Measurements from ENCODE around the gene TNFRSF1A. TPM values are rescaled to one million over a fixed set of nuclear protein-coding genes. Genes with fewer than 3 reads are reported as not detected.

Gene TNFRSF1A
- total RNA-seq, 1 experiment from 2014 or later, result 108 TPM

DNA sequence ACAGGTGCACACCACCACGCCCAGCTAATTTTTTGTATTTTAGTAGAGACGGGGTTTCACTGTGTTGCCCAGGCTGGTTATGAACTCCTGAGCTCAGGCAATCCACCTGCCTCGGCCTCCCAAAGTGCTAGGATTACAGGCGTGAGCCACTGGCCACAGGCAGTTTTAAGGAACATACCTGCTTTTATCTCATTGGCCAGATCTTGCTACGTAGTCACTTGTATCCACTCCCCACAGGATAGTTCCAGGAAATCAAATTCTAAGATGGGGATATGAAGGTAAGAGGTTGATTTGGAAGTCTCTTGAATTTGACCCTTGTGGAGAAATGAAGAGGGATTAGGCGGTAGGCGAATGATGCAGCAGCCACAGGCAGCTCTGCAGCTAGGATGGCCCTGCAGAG lies 40.2 kb downstream of the TNFRSF1A start:
- CTCF ChIA-PET, result no interaction called here
- no peak for ATAC-seq
- Histone ChIP-seq H3K9me3 (ENCODE audit: control insufficient read depth, insufficient read depth, low read depth, low read length) (no peaks in the 10 kb centered on the region), H3K36me3 (ENCODE audit: control insufficient read depth, insufficient read depth, low read length) (no peaks in the 10 kb centered on the region), H3K27me3 (ENCODE audit: control insufficient read depth, insufficient read depth, low read length) (no peaks in the 10 kb centered on the region), H3K27ac (ENCODE audit: low read length) (no peak overlapping the region), H3K4me3 (ENCODE audit: low read depth in 2 of 2, low read length in 2 of 2) (no peak overlapping the region), H3K4me1 (ENCODE audit: control insufficient read depth, insufficient read depth, low read length) (no peaks in the 10 kb centered on the region)
- intact Hi-C loops (cut with micrococcal nuclease; ENCODE audit: unreplicated experiment), result no loop called here
- in situ Hi-C loops (cut with HindIII; ENCODE audit: low pct_unique_long_range_greater_than_20kb, low sequenced_read_pairs), result no loop called here
- TF ChIP-seq SIN3A (IDR thresholded peaks at IDR 0.05; ENCODE audit: borderline replicate concordance, insufficient read depth, low read depth, low read length) (no peak), TCF7L2 (IDR thresholded peaks at IDR 0.05; ENCODE audit: low read depth, low read length) (no peak), POLR2AphosphoS5 (IDR thresholded peaks at IDR 0.05; ENCODE audit: low read depth, low read length) (no peak), REST (IDR thresholded peaks at IDR 0.05; ENCODE audit: insufficient read depth in 1 of 2, low read depth in 2 of 2, low read length in 1 of 2) (no peak), CTCF (IDR thresholded peaks at IDR 0.05) (no peak)
- BruUV-seq (replicated peaks), result no TSS peak
- POLR2A ChIA-PET, result no interaction called here
- DNase-seq (ENCODE audit: low read depth, low spot score), result no peak

DNA sequence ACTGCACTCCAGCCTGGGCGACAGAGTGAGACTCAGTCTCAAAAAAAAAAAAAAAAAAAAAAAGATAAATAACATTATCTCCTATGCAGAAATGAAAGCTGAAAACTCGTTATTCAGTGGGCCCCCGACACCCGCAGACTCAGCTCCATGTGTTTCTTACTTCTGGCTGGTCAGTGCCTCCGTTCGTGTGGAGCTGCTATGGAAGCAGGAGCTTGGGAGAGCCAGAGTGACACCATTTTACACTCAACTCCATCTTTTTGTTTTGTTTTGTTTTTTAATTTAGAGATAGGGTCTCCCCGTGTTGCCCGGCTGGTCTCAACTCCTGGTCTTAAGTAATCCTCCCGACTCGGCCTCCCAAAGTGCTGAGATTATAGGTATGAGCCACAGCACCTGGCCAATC lies 44.7 kb downstream of the TNFRSF1A start:
- Histone ChIP-seq H3K4me1 (ENCODE audit: control insufficient read depth, insufficient read depth, low read length) (peaks cover 4% of the 10 kb centered on the region), H3K9me3 (ENCODE audit: control insufficient read depth, insufficient read depth, low read depth, low read length) (no peaks in the 10 kb centered on the region), H3K27me3 (ENCODE audit: control insufficient read depth, insufficient read depth, low read length) (no peaks in the 10 kb centered on the region), H3K27ac (ENCODE audit: low read length) (peak overlapping the region; percentile 54; the same call in 1 of the 2 replicates), H3K36me3 (ENCODE audit: control insufficient read depth, insufficient read depth, low read length) (no peaks in the 10 kb centered on the region), H3K4me3 (ENCODE audit: low read depth in 2 of 2, low read length in 2 of 2) (no peak overlapping the region)
- BruUV-seq (replicated peaks), result no TSS peak
- DNase-seq (ENCODE audit: low read depth, low spot score) (no peak), ATAC-seq (no peak)
- CTCF ChIA-PET, result interaction anchor here (0.7 kb wide), 1 partner anchor 101 kb away, joined by 7 read pairs; no protein-coding TSS in a partner anchor
- intact Hi-C loops (cut with micrococcal nuclease; ENCODE audit: unreplicated experiment), result no loop called here
- TF ChIP-seq CTCF (IDR thresholded peaks at IDR 0.05) (no peak), POLR2AphosphoS5 (IDR thresholded peaks at IDR 0.05; ENCODE audit: low read depth, low read length) (no peak), SIN3A (IDR thresholded peaks at IDR 0.05; ENCODE audit: borderline replicate concordance, insufficient read depth, low read depth, low read length) (no peak), TCF7L2 (IDR thresholded peaks at IDR 0.05; ENCODE audit: low read depth, low read length) (no peak), REST (IDR thresholded peaks at IDR 0.05; ENCODE audit: insufficient read depth in 1 of 2, low read depth in 2 of 2, low read length in 1 of 2) (no peak)
- in situ Hi-C loops (cut with HindIII; ENCODE audit: low pct_unique_long_range_greater_than_20kb, low sequenced_read_pairs), result no loop called here
- POLR2A ChIA-PET, result interaction anchor here (0.5 kb wide), 1 partner anchor 37 kb away, joined by 4 read pairs; no protein-coding TSS in a partner anchor
